Measurements from ENCODE around the gene IL1RAPL2. TPM values are rescaled to one million over a fixed set of nuclear protein-coding genes. Genes with fewer than 3 reads are reported as not detected.

Gene IL1RAPL2
- total RNA-seq, 4 donors from 2014 or later: 0.16 TPM; not detected in 3

- H3K4me3 ChIP-seq: no peak overlapping the region
Measured at GRCh38 chrX:104854188-104854587, 288.2 kb downstream of the IL1RAPL2 start.

GRCh38 chrX:104854790-104855340 lies 288.9 kb downstream of the IL1RAPL2 start:
- H3K27ac ChIP-seq: no peak overlapping the region
- TF ChIP-seq POLR2AphosphoS5 (IDR thresholded peaks at IDR 0.05) (no peak), CTCF (IDR thresholded peaks at IDR 0.05) (no peak), EP300 (IDR thresholded peaks at IDR 0.05; ENCODE audit: low read depth) (no peak), POLR2A (IDR thresholded peaks at IDR 0.05) (no peak)
- 59 to 70% methylated on average over 3 of the region's 3 CpGs for WGBS, 2 donors (ENCODE audit: low coverage in 1 of 2)
- no peaks in the 10 kb centered on the region for H3K27me3 ChIP-seq
- H3K9me3 ChIP-seq: no peaks in the 10 kb centered on the region
- DNase-seq: no peak
- no peaks in the 10 kb centered on the region for H3K4me1 ChIP-seq
- no peak overlapping the region for H3K4me3 ChIP-seq
- intact Hi-C loops (cut with DNase I; ENCODE audit: low total_unique reads): no loop called here
- in situ Hi-C loops (cut with MboI; ENCODE audit: low pct_ligation_motif_present in 1 of 4, low pct_unique_long_range_greater_than_20kb in 1 of 4, low sequenced_read_pairs in 3 of 4): no loop called here
- no peaks in the 10 kb centered on the region for H3K36me3 ChIP-seq

More at GRCh38 chrX:104854188-104854587, 288.2 kb downstream of the IL1RAPL2 start:
- no peak for TF ChIP-seq POLR2AphosphoS5 (IDR thresholded peaks at IDR 0.05)
- TF ChIP-seq CTCF (IDR thresholded peaks at IDR 0.05): no peak
- no peak for TF ChIP-seq POLR2A (IDR thresholded peaks at IDR 0.05)
- no peak for TF ChIP-seq EP300 (IDR thresholded peaks at IDR 0.05; ENCODE audit: low read depth)
- no peaks in the 10 kb centered on the region for H3K27me3 ChIP-seq
- no peak overlapping the region for H3K27ac ChIP-seq
- H3K4me1 ChIP-seq: no peaks in the 10 kb centered on the region
- no peaks in the 10 kb centered on the region for H3K36me3 ChIP-seq
- no peak for DNase-seq
- in situ Hi-C loops (cut with MboI; ENCODE audit: low pct_ligation_motif_present in 1 of 4, low pct_unique_long_range_greater_than_20kb in 1 of 4, low sequenced_read_pairs in 3 of 4): no loop called here
- H3K9me3 ChIP-seq: no peaks in the 10 kb centered on the region
- intact Hi-C loops (cut with DNase I; ENCODE audit: low total_unique reads): no loop called here

GRCh38 chrX:104863466-104863865 lies 297.5 kb downstream of the IL1RAPL2 start:
- Histone ChIP-seq H3K36me3 (no peaks in the 10 kb centered on the region), H3K4me1 (no peaks in the 10 kb centered on the region), H3K27me3 (no peaks in the 10 kb centered on the region), H3K27ac (no peak overlapping the region), H3K4me3 (no peak overlapping the region), H3K9me3 (no peaks in the 10 kb centered on the region)
- TF ChIP-seq POLR2A (IDR thresholded peaks at IDR 0.05) (no peak), CTCF (IDR thresholded peaks at IDR 0.05) (no peak), POLR2AphosphoS5 (IDR thresholded peaks at IDR 0.05) (no peak), EP300 (IDR thresholded peaks at IDR 0.05; ENCODE audit: low read depth) (no peak)
- DNase-seq: no peak
- intact Hi-C loops (cut with DNase I; ENCODE audit: low total_unique reads): no loop called here
- in situ Hi-C loops (cut with MboI; ENCODE audit: low pct_ligation_motif_present in 1 of 4, low pct_unique_long_range_greater_than_20kb in 1 of 4, low sequenced_read_pairs in 3 of 4): no loop called here
- 20 to 41% methylated on average over 1 to 2 of the region's 2 CpGs for WGBS, 2 donors (ENCODE audit: low coverage in 1 of 2)

GRCh38 chrX:104864296-104864695 lies 298.3 kb downstream of the IL1RAPL2 start:
- H3K27me3 ChIP-seq: no peaks in the 10 kb centered on the region
- H3K27ac ChIP-seq: no peak overlapping the region
- H3K4me3 ChIP-seq: no peak overlapping the region
- H3K4me1 ChIP-seq: no peaks in the 10 kb centered on the region
- no peaks in the 10 kb centered on the region for H3K36me3 ChIP-seq
- in situ Hi-C loops (cut with MboI; ENCODE audit: low pct_ligation_motif_present in 1 of 4, low pct_unique_long_range_greater_than_20kb in 1 of 4, low sequenced_read_pairs in 3 of 4) (no loop called here), intact Hi-C loops (cut with DNase I; ENCODE audit: low total_unique reads) (no loop called here)
- no peak for TF ChIP-seq EP300 (IDR thresholded peaks at IDR 0.05; ENCODE audit: low read depth)
- no peak for TF ChIP-seq POLR2AphosphoS5 (IDR thresholded peaks at IDR 0.05)
- H3K9me3 ChIP-seq: no peaks in the 10 kb centered on the region
- DNase-seq: no peak
- 62% methylated on average over 4 of the region's 4 CpGs; no CpG with 5 or more reads in 1 of the 2 donors for WGBS, 2 donors (ENCODE audit: low coverage in 1 of 2)

GRCh38 chrX:104877504-104877903 lies 311.5 kb downstream of the IL1RAPL2 start:
- H3K4me1 ChIP-seq: no peaks in the 10 kb centered on the region
- no peaks in the 10 kb centered on the region for H3K36me3 ChIP-seq
- no peak overlapping the region for H3K4me3 ChIP-seq
- TF ChIP-seq CTCF (IDR thresholded peaks at IDR 0.05) (no peak), POLR2A (IDR thresholded peaks at IDR 0.05) (no peak), EP300 (IDR thresholded peaks at IDR 0.05; ENCODE audit: low read depth) (no peak), POLR2AphosphoS5 (IDR thresholded peaks at IDR 0.05) (no peak)
- intact Hi-C loops (cut with DNase I; ENCODE audit: low total_unique reads) (no loop called here), in situ Hi-C loops (cut with MboI; ENCODE audit: low pct_ligation_motif_present in 1 of 4, low pct_unique_long_range_greater_than_20kb in 1 of 4, low sequenced_read_pairs in 3 of 4) (no loop called here)
- no peak for DNase-seq
- H3K9me3 ChIP-seq: no peaks in the 10 kb centered on the region
- no peaks in the 10 kb centered on the region for H3K27me3 ChIP-seq
- 56 to 57% methylated on average over 1 of the region's 1 CpG for WGBS, 2 donors (ENCODE audit: low coverage in 1 of 2)
- no peak overlapping the region for H3K27ac ChIP-seq

Data from transverse colon (tissue), 4 donors.